C1 segment of cervical spinal cord (tissue), 14 donors: ENCODE measurements around the gene APRT.

ENCODE experiments used
- DNase-seq, 14 donors: peaks; one replicate each; lab custom pipeline; 2025; lab: John Stamatoyannopoulos, UW

APRT gene

GRCh38 chr16:88811769-88812512 lies at the start of gene APRT:
Gene APRT (minus strand): TSS chr16:88811928. CDS start chr16:88811899, 29 bp downstream.
- DNase-seq = peak; percentile 35 to 94 (median 85)

GRCh38 chr16:88861359-88861758 lies 49.6 kb upstream of the APRT start:
- no peak for DNase-seq

- no peak for DNase-seq
Observed at GRCh38 chr16:88859381-88860091, 47.8 kb upstream of the APRT start.

- DNase-seq = peak in 13 of 14 donors; percentile 18 to 73 (median 55)
Observed at GRCh38 chr16:88857728-88858339, 46.1 kb upstream of the APRT start.

- peak; percentile 69 to 99 (median 97) for DNase-seq
Observed at GRCh38 chr16:88856828-88857727, 45.4 kb upstream of the APRT start, which contains the start of the genes GALNS and TRAPPC2L. Gene GALNS (minus strand): TSS chr16:88856947. CDS start chr16:88856877, 70 bp downstream. Gene TRAPPC2L (plus strand): TSS chr16:88857127. CDS start chr16:88857151, 24 bp downstream.

GRCh38 chr16:88856122-88856827 lies 44.5 kb upstream of the APRT start:
- DNase-seq = no peak

- DNase-seq = no peak
Observed at GRCh38 chr16:88855736-88856121, 44.0 kb upstream of the APRT start.

- no peak for DNase-seq
Observed at GRCh38 chr16:88855176-88855575, 43.4 kb upstream of the APRT start.

GRCh38 chr16:88854306-88855111 lies 42.8 kb upstream of the APRT start:
- DNase-seq = no peak

- no peak for DNase-seq
Observed at GRCh38 chr16:88853325-88853941, 41.7 kb upstream of the APRT start.

- no peak for DNase-seq
Observed at GRCh38 chr16:88851616-88852015, 39.9 kb upstream of the APRT start.

GRCh38 chr16:88850531-88851199 lies 38.9 kb upstream of the APRT start:
- DNase-seq = no peak

GRCh38 chr16:88848557-88848956 lies 36.8 kb upstream of the APRT start:
- no peak for DNase-seq

GRCh38 chr16:88847654-88848053 lies 35.9 kb upstream of the APRT start:
- DNase-seq = no peak

GRCh38 chr16:88846088-88846487 lies 34.4 kb upstream of the APRT start:
- DNase-seq = no peak

- DNase-seq = peak in 1 of 14 donors; percentile 15
Observed at GRCh38 chr16:88844419-88845036, 32.8 kb upstream of the APRT start.

- DNase-seq = no peak
Observed at GRCh38 chr16:88843256-88843655, 31.5 kb upstream of the APRT start.

GRCh38 chr16:88842806-88843205 lies 31.1 kb upstream of the APRT start:
- DNase-seq = no peak
